SK-N-MC (cell line): Measurements from ENCODE around the gene SIK2.
A peak's percentile ranks its signal among the peaks of the same experiment; 100 is the strongest.

ENCODE experiments used
- DNase-seq: peaks from one replicate; pipeline ENCODE4 v3.0.0-alpha.2; 2011; ENCODE audit warnings: low read depth, low spot score
- H3K27ac ChIP-seq: fragments of 200-600 bp; sonication (generic); 2 replicates; pipeline ENCODE4 v1.5.1; 2016; ENCODE audit warnings: mixed run types
- H3K36me3 ChIP-seq: fragments of 200-600 bp; sonication (generic); 2 replicates; pipeline ENCODE4 v1.6.1; 2017; ENCODE audit warnings: antibody characterized with exemption, low read length, mixed read lengths; ENCODE audit not compliant: insufficient read depth
- H3K4me3 ChIP-seq: fragments of 200-600 bp; sonication (generic); 2 replicates; pipeline ENCODE4 v1.5.1; 2016
- H3K9ac ChIP-seq: fragments of 200-600 bp; sonication (generic); 2 replicates; pipeline ENCODE4 v1.8.0; 2017; ENCODE audit warnings: mixed run types, mixed read lengths; ENCODE audit not compliant: insufficient read length
- H3K9me3 ChIP-seq: fragments of 200-600 bp; sonication (generic); 2 replicates; pipeline ENCODE4 v1.6.1; 2017; ENCODE audit warnings: low read depth, mild to moderate bottlenecking, antibody characterized with exemption, low read length, moderate library complexity, mixed read lengths
- EZH2 ChIP-seq: fragments of 200-600 bp; sonication (generic); IDR thresholded peaks from one replicate; pipeline ENCODE4 v1.6.1; 2017; ENCODE audit warnings: antibody characterized with exemption
- FOXP2 ChIP-seq: optimal IDR thresholded peaks from 2 replicates; pipeline ENCODE3; 2011; ENCODE audit warnings: mild to moderate bottlenecking, moderate library complexity; ENCODE audit not compliant: insufficient read depth; ENCODE audit errors: extremely low read length, control extremely low read depth
- POLR2AphosphoS5 ChIP-seq: IDR thresholded peaks from 2 replicates; pipeline ENCODE4 v1.6.1; 2012; ENCODE audit warnings: mild to moderate bottlenecking, low read depth, low read length, borderline replicate concordance

Gene SIK2

DNA sequence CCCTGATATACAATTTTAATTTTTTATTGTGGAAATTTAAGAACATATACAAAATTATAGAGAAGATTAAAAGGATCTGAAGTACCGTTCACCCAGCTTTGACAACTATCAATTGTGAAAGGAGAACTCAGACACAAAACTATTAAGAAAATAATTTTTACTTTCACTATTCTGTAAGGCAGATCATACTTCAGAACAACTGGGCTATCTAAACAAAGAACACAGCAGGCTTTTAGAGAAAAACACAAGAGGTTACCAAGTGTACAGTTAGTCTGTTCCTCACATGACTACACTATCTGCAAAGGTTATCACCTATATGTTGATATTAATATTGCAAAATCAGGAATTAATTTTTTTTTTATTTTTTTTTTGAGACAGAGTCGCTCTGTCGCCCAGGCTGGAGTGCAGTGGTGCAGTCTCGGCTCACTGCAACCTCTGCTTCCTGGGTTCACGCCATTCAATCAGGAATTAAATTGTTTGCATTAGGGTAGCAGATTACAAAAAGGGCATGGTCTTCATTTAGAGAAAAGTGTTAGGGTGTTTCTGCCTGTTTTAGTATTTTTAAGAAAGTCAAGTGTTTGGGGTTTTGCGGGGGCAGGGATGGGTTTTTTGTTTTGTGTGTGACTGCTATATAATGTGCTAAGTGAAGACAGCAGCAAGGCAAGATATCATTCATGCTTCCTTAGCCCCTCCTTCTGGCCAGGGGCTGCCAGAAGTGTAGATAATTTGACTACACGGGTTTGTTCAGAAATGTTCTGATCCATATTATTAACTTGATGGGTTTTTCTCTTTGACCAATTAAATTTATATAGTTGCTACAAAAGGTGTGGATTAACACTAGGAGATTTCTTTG is 27.6 kb upstream of the SIK2 start:
- peak overlapping the region; percentile 91 for H3K27ac ChIP-seq
- H3K9me3 ChIP-seq, result no peaks in the 10 kb centered on the region
- peak overlapping the region; percentile 57 for H3K4me3 ChIP-seq
- DNase-seq, result no peak
- H3K9ac ChIP-seq, result peak overlapping the region; percentile 52
- TF ChIP-seq FOXP2 (no peak), POLR2AphosphoS5 (no peak), EZH2 (no peak)
- no peaks in the 10 kb centered on the region for H3K36me3 ChIP-seq

DNA sequence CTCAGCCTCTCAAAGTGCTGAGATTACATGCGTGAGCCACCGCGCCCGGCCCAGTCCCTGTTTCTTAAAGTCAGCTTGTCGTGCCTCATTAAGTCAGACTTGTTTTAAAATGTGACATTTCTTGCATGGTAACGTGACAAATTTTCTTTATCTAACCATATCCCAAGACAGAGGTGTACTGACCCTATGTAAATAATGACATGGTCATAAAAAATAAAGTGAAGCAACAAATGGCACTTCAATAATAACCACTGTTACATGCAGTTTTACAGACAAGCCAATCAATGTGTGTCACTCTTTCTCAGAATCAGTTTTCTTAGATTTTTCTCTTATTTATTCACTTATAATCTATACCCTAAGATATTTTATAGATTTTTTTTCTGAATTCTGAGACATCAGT is 26.5 kb upstream of the SIK2 start:
- TF ChIP-seq POLR2AphosphoS5, result no peak
- TF ChIP-seq EZH2, result no peak
- TF ChIP-seq FOXP2, result no peak
- Histone ChIP-seq H3K27ac (no peak overlapping the region), H3K9me3 (no peaks in the 10 kb centered on the region), H3K9ac (no peak overlapping the region), H3K36me3 (no peaks in the 10 kb centered on the region), H3K4me3 (no peak overlapping the region)
- DNase-seq, result no peak

DNA sequence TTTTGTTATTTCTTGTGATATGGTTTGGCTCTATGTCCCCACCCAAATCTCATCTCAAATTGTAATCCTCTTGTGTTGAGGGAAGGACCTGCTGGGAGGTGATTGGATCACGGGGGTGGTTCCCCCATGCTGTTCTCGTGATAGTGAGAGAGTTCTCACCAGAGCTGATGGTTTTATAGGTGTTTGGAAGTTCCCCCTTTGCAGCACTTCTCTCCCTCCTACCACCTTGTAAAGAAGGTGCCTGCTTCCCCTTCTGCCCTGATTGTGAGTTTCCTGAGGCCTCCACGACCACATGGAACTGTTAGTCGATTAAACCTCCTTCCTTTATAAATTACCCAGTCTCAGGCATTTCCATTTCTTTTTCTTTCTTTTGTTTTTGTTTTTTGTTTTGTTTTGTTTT is 24.4 kb upstream of the SIK2 start:
- Histone ChIP-seq H3K9ac (no peak overlapping the region), H3K4me3 (no peak overlapping the region), H3K36me3 (no peaks in the 10 kb centered on the region), H3K27ac (no peak overlapping the region), H3K9me3 (no peaks in the 10 kb centered on the region)
- TF ChIP-seq FOXP2, result no peak
- DNase-seq, result no peak

DNA sequence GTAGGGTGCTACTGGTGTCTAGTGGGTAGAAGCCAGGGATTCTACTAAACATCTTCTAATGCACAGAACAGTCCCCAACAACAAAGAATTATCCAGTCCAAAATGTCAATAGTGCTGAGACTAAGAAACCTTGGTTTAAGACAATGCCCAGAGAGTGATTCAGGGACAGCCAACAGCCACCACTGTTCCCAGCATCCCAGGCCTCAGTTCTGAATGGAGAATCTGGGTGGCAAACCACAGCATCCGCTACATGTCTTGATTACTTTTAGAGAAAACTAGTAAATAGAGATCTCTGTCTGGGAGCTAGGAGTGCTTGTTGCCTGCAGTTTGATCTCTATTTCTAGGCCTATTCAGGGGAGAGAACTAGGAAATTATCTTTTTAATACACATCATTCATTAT is 20.9 kb upstream of the SIK2 start:
- TF ChIP-seq POLR2AphosphoS5, result no peak
- no peak for TF ChIP-seq FOXP2
- TF ChIP-seq EZH2, result no peak
- Histone ChIP-seq H3K27ac (no peak overlapping the region), H3K9me3 (no peaks in the 10 kb centered on the region), H3K9ac (no peak overlapping the region), H3K4me3 (no peak overlapping the region), H3K36me3 (no peaks in the 10 kb centered on the region)
- no peak for DNase-seq

DNA sequence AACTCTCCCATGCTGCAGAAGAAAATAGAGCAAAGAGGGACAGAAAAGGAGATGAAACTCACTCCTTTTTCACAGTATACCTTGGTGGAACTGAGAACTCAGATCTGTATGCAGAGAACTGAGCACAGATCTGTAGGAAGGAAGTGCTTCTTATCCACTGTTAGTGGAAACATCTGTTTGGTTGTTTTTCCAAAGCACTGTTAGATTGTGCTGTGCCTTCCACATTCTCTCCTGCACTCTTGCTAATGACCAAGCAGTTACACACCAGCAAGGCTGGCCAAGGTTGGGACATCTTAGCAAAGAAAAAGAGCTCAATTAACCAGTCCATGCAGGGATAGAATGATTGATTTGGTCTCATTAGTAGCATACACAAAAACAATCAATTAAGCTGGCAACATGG is 20.1 kb upstream of the SIK2 start:
- H3K4me3 ChIP-seq, result no peak overlapping the region
- TF ChIP-seq FOXP2 (no peak), EZH2 (no peak), POLR2AphosphoS5 (no peak)
- DNase-seq, result no peak
- no peak overlapping the region for H3K9ac ChIP-seq
- no peaks in the 10 kb centered on the region for H3K9me3 ChIP-seq
- no peak overlapping the region for H3K27ac ChIP-seq
- no peaks in the 10 kb centered on the region for H3K36me3 ChIP-seq

DNA sequence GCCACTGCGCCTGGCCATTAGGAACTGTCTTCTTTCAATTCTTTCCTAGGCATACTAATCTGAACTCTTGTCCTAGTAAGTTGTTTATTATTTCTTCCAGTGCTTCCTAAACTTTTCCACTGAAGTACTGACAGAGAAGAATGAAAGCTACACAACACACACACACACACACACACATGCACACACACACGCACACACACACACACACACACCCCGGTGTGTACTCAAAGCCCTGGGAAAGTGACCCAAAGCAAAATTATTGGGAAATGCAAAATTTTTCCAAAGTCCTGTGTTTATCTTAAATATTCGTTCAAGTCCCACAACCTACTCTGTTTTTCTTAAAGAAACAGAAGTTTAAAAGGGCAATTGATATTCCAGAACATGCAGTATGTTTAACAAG is 19.4 kb upstream of the SIK2 start:
- no peak overlapping the region for H3K4me3 ChIP-seq
- H3K27ac ChIP-seq, result no peak overlapping the region
- no peak for DNase-seq
- TF ChIP-seq FOXP2, result no peak
- TF ChIP-seq POLR2AphosphoS5, result no peak
- TF ChIP-seq EZH2, result no peak
- no peaks in the 10 kb centered on the region for H3K36me3 ChIP-seq
- H3K9me3 ChIP-seq, result no peaks in the 10 kb centered on the region
- no peak overlapping the region for H3K9ac ChIP-seq

DNA sequence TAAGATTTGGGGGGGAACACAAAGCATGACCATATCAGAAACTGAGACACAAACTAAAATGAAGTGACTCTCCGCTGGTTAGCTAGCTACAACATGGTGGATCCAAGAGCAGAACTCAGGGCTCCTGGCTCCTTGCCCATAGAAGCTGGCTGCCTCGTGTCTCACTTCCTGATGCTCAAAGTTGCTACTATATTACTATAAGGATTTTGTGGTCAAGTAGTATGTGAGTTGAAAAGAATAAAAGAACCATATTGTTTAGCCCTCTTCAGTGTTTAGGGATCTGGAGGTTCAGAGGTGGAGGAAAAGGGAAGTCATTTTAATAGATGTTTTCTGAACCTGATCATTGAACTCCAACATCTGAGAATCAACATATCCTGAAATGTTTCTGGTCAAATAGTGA is 16.9 kb upstream of the SIK2 start:
- Histone ChIP-seq H3K4me3 (no peak overlapping the region), H3K9me3 (no peaks in the 10 kb centered on the region), H3K27ac (no peak overlapping the region), H3K36me3 (no peaks in the 10 kb centered on the region), H3K9ac (no peak overlapping the region)
- TF ChIP-seq FOXP2 (no peak), POLR2AphosphoS5 (no peak), EZH2 (no peak)
- no peak for DNase-seq

DNA sequence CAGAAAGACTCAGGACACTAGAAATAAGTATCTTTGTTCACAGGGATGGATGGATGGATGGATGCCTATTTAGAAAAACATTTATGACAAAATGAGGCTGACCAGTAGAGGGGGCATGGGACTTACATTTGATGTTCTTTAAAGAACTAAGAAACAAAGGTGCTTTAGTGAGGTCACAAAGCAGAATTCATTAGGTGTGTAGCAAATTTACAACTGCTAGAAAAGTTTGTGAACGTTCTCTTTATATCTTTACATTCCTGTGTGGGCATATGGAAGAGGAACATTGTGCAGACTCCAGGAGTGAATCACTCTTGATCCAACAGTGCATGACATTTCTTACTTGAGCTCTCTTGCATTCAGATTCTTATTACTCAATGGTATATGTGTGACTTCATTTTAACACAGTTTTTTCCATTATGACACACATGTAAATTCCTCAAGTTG is 15.8 kb upstream of the SIK2 start:
- H3K36me3 ChIP-seq, result no peaks in the 10 kb centered on the region
- no peaks in the 10 kb centered on the region for H3K9me3 ChIP-seq
- H3K27ac ChIP-seq, result no peak overlapping the region
- TF ChIP-seq FOXP2 (no peak), EZH2 (no peak), POLR2AphosphoS5 (no peak)
- DNase-seq, result no peak
- H3K4me3 ChIP-seq, result no peak overlapping the region
- H3K9ac ChIP-seq, result no peak overlapping the region

DNA sequence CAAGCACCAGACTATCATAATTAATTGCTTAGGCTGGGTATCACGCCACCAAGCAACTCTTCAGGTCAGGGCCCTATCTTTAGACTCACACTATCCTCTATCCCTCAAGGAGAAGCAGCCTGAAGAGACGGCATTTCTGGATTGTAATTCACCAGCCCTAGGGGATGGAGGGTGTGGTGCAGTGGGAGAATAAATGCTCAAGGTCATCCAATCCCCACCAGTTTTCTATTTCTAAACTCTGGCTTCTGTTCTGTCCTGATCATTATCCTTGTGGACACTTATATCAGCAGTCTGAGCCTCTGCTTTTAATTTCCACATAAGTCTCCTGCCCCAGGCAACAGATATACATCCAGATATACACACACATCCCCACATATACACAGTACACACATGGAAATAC is 13.1 kb upstream of the SIK2 start:
- no peak overlapping the region for H3K4me3 ChIP-seq
- H3K9me3 ChIP-seq, result no peaks in the 10 kb centered on the region
- H3K9ac ChIP-seq, result no peak overlapping the region
- H3K36me3 ChIP-seq, result no peaks in the 10 kb centered on the region
- no peak for TF ChIP-seq EZH2
- TF ChIP-seq FOXP2, result no peak
- TF ChIP-seq POLR2AphosphoS5, result no peak
- DNase-seq, result no peak
- no peak overlapping the region for H3K27ac ChIP-seq
